Activated CD4-positive, alpha-beta memory T cell treated with anti-CD3 and anti-CD28 coated beads for 36 hours (primary cell): Measurements from ENCODE around the gene TNK2. TPM values are rescaled to one million over a fixed set of nuclear protein-coding genes. Genes with fewer than 3 reads are reported as not detected.
"Not testable (repeated sequence)": the region's sequence is repeated elsewhere in the genome, so short reads cannot be mapped to it uniquely, and the experiment has no call there.

Experiments
- CTCF ChIA-PET: fragments of 350-600 bp; sonication (Branson Sonifier 250); formaldehyde crosslinking; loops from one replicate; lab custom pipeline; 2021; ENCODE audit warnings: antibody characterized with exemption, inconsistent platforms; lab: Charles Lee
- POLR2A ChIA-PET: fragments of 350-600 bp; sonication (Branson Sonifier 250); formaldehyde crosslinking; loops from one replicate; lab custom pipeline; 2021; ENCODE audit warnings: antibody characterized with exemption; lab: Charles Lee
- DNase-seq: peaks from one replicate; pipeline ENCODE4 v3.0.0-alpha.2; 2020
- H3K27ac Mint-ChIP-seq: one replicate; pipeline ENCODE4 v1.8.0; 2021; ENCODE audit warnings: mixed read lengths
- H3K27me3 Mint-ChIP-seq: one replicate; pipeline ENCODE4 v1.8.0; 2021; ENCODE audit warnings: mixed read lengths
- H3K36me3 Mint-ChIP-seq: one replicate; pipeline ENCODE4 v1.8.0; 2021; ENCODE audit warnings: mixed read lengths
- H3K4me1 Mint-ChIP-seq: one replicate; pipeline ENCODE4 v1.8.0; 2021; ENCODE audit warnings: low read depth, mixed read lengths
- H3K4me3 Mint-ChIP-seq: one replicate; pipeline ENCODE4 v1.8.0; 2021; ENCODE audit warnings: mild to moderate bottlenecking, mixed read lengths
- H3K9me3 Mint-ChIP-seq: one replicate; pipeline ENCODE4 v1.8.0; 2021; ENCODE audit warnings: mixed read lengths
- intact Hi-C: fragments of 100-400 bp; cut with micrococcal nuclease; formaldehyde crosslinking; loops from one replicate; pipeline ENCODE4 v1.15.1; 2023
- total RNA-seq, 2 experiments: library from RNA; stranded (reverse); gene quantifications; one replicate each; pipeline ENCODE4 v1.2.3, GENCODE V29; 2021

TNK2 gene
- total RNA-seq, 2 experiments from 2014 or later, result 59.9 to 67.1 TPM

- H3K36me3 Mint-ChIP-seq, result peaks cover 2% of the 10 kb centered on the region
- H3K4me3 Mint-ChIP-seq, result no peak overlapping the region
- no peak overlapping the region for H3K27ac Mint-ChIP-seq
- POLR2A ChIA-PET, result no interaction called here
- no peaks in the 10 kb centered on the region for H3K9me3 Mint-ChIP-seq
- peak; percentile 82 for DNase-seq
- H3K27me3 Mint-ChIP-seq, result no peaks in the 10 kb centered on the region
- CTCF ChIA-PET, result interaction anchor here (0.6 to 4.3 kb wide), 9 partner anchors 12 to 81 kb away, joined by 3 to 61 read pairs (median 4); partner anchors contain the start of gene TNK2
- intact Hi-C loops, result loop anchor here (1.0 kb wide), 2 partner anchors 31 to 52 kb away; no protein-coding TSS in a partner anchor
- H3K4me1 Mint-ChIP-seq, result peaks cover 6% of the 10 kb centered on the region
These were observed 45.0 kb downstream of the TNK2 start for GRCh38 chr3:195863121-195864061.

DNA sequence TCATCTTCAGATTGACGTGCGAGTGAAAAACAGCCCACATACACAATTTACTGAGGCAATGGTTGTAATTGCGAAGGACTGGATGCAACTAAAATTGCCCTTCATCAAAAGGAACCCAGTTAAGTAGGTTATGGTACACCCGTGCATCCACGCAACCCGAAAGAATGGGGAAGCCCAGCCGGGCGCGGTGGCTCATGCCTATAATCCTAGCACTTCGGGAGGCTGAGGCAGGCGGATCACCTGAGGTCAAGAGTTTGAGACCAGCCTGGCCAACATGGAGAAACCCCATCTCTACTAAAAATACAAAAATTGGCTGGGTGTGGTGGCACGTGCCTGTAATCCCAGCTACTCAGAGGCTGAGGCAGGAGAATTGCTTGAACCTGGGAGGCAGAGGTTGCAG lies 46.0 kb downstream of the TNK2 start:
- POLR2A ChIA-PET, H3K27me3 Mint-ChIP-seq, H3K36me3 Mint-ChIP-seq, H3K9me3 Mint-ChIP-seq, H3K27ac Mint-ChIP-seq, H3K4me3 Mint-ChIP-seq, H3K4me1 Mint-ChIP-seq, DNase-seq, intact Hi-C loops: not testable (repeated sequence)
- CTCF ChIA-PET, result interaction anchor here (0.7 to 4.7 kb wide), 5 partner anchors 11 to 53 kb away, joined by 3 to 81 read pairs (median 24); no protein-coding TSS in a partner anchor

DNA sequence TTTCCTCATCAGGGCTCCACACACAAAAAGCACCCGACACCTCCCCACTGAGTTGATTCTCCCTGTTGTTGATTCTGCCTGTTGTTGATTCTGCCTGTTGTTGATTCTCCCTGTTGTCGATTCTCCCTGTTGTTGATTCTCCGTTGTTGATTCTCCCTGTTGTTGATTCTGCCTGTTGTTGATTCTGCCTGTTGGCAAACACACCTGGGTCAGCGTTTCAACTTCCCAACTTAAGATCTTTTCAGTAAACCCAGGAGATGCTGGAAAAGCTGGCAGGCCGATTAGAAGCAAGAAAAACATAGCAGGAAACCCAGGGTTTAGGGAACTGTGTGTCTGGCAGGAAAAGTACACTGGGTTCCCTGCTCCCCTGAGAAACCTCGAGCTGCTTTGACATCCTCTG lies 47.9 kb downstream of the TNK2 start:
- intact Hi-C loops, result no loop called here
- ChIA-PET POLR2A (no interaction called here), CTCF (interaction anchor here (3.5 to 4.7 kb wide), 3 partner anchors 10 to 55 kb away, joined by 24 to 81 read pairs (median 61); no protein-coding TSS in a partner anchor)
- H3K9me3 Mint-ChIP-seq, result no peaks in the 10 kb centered on the region
- no peaks in the 10 kb centered on the region for H3K36me3 Mint-ChIP-seq
- H3K4me3 Mint-ChIP-seq, result no peak overlapping the region
- H3K27me3 Mint-ChIP-seq, result no peaks in the 10 kb centered on the region
- peaks cover 6% of the 10 kb centered on the region for H3K4me1 Mint-ChIP-seq
- no peak for DNase-seq
- no peak overlapping the region for H3K27ac Mint-ChIP-seq

GRCh38 chr3:195859846-195860411 lies 48.4 kb downstream of the TNK2 start:
- intact Hi-C loops, result loop anchor here (1.0 to 10.0 kb wide), 3 partner anchors 34 to 135 kb away; no protein-coding TSS in a partner anchor
- no peak overlapping the region for H3K4me3 Mint-ChIP-seq

GRCh38 chr3:195859061-195859845 lies 49.1 kb downstream of the TNK2 start:
- intact Hi-C loops, result loop anchor here (1.0 to 10.0 kb wide), 3 partner anchors 35 to 136 kb away; no protein-coding TSS in a partner anchor
- Mint-ChIP-seq H3K27ac (no peak overlapping the region), H3K36me3 (no peaks in the 10 kb centered on the region), H3K27me3 (no peaks in the 10 kb centered on the region), H3K4me3 (peak overlapping the region; percentile 50), H3K9me3 (no peaks in the 10 kb centered on the region), H3K4me1 (peaks cover 6% of the 10 kb centered on the region)
- ChIA-PET CTCF (interaction anchor here (0.6 to 4.8 kb wide), 27 partner anchors 8 to 309 kb away, joined by 3 to 99 read pairs (median 4); partner anchors contain the start of gene TNK2), POLR2A (no interaction called here)
- peak; percentile 87 for DNase-seq

More at GRCh38 chr3:195859846-195860411, 48.4 kb downstream of the TNK2 start:
- ChIA-PET POLR2A (no interaction called here), CTCF (interaction anchor here (0.6 to 4.8 kb wide), 27 partner anchors 8 to 309 kb away, joined by 3 to 99 read pairs (median 4); partner anchors contain the start of gene TNK2)
- no peak for DNase-seq
- no peaks in the 10 kb centered on the region for H3K27me3 Mint-ChIP-seq
- no peaks in the 10 kb centered on the region for H3K9me3 Mint-ChIP-seq
- peaks cover 6% of the 10 kb centered on the region for H3K4me1 Mint-ChIP-seq
- no peak overlapping the region for H3K27ac Mint-ChIP-seq
- no peaks in the 10 kb centered on the region for H3K36me3 Mint-ChIP-seq

GRCh38 chr3:195856410-195857084 lies 51.8 kb downstream of the TNK2 start:
- Mint-ChIP-seq H3K27ac (no peak overlapping the region), H3K4me1 (peaks cover 6% of the 10 kb centered on the region), H3K9me3 (no peaks in the 10 kb centered on the region), H3K36me3 (no peaks in the 10 kb centered on the region), H3K27me3 (no peaks in the 10 kb centered on the region), H3K4me3 (no peak overlapping the region)
- intact Hi-C loops, result loop anchor here (10.0 kb wide), 1 partner anchor 138 kb away; no protein-coding TSS in a partner anchor
- DNase-seq, result no peak
- POLR2A ChIA-PET, result interaction anchor here (1.0 kb wide), 1 partner anchor 59 kb away, joined by 3 read pairs; no protein-coding TSS in a partner anchor
- CTCF ChIA-PET, result interaction anchor here (1.4 to 4.8 kb wide), 3 partner anchors 38 to 60 kb away, joined by 4 to 99 read pairs (median 12); no protein-coding TSS in a partner anchor

GRCh38 chr3:195855471-195856409 lies 52.6 kb downstream of the TNK2 start:
- Mint-ChIP-seq H3K27me3 (no peaks in the 10 kb centered on the region), H3K36me3 (no peaks in the 10 kb centered on the region), H3K4me1 (peaks cover 10% of the 10 kb centered on the region), H3K27ac (no peak overlapping the region), H3K4me3 (no peak overlapping the region), H3K9me3 (no peaks in the 10 kb centered on the region)
- DNase-seq, result no peak
- ChIA-PET CTCF (interaction anchor here (1.4 to 4.8 kb wide), 3 partner anchors 39 to 61 kb away, joined by 4 to 99 read pairs (median 12); no protein-coding TSS in a partner anchor), POLR2A (interaction anchor here (1.0 kb wide), 1 partner anchor 60 kb away, joined by 3 read pairs; no protein-coding TSS in a partner anchor)
- intact Hi-C loops, result loop anchor here (10.0 kb wide), 1 partner anchor 139 kb away; no protein-coding TSS in a partner anchor

- intact Hi-C loops, result loop anchor here (5.0 to 10.0 kb wide), 2 partner anchors 140 to 202 kb away; no protein-coding TSS in a partner anchor
- ChIA-PET CTCF (interaction anchor here (0.7 to 2.4 kb wide), 2 partner anchors 40 to 305 kb away, joined by 3 to 12 read pairs; no protein-coding TSS in a partner anchor), POLR2A (no interaction called here)
These were observed 53.6 kb downstream of the TNK2 start for GRCh38 chr3:195854628-195855294.

DNA sequence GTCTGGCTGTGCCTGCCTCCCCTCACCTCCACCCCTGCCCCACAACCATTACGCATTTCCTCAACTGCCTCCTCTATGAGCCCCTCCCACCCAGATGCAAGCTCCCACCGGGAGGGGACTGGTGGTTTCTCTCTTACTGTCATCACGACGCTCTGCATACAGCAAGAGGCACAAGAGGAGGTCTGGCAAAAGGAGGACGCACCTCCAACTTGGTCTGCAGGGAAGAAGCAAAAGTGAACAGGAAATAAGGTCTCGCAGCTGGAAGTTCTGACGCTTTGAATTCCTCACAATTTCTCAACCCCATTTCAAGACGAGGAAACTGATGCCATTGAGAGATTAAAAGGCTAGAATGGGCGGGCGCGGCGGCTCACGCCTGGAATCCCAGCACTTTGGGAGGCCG lies 54.4 kb downstream of the TNK2 start:
- H3K4me1 Mint-ChIP-seq, result peaks cover 4% of the 10 kb centered on the region
- H3K27me3 Mint-ChIP-seq, result peaks cover under 1% of the 10 kb centered on the region
- DNase-seq, result no peak
- intact Hi-C loops, result loop anchor here (5.0 to 10.0 kb wide), 2 partner anchors 141 to 202 kb away; no protein-coding TSS in a partner anchor
- no peak overlapping the region for H3K27ac Mint-ChIP-seq
- H3K9me3 Mint-ChIP-seq, result no peaks in the 10 kb centered on the region
- H3K36me3 Mint-ChIP-seq, result no peaks in the 10 kb centered on the region
- H3K4me3 Mint-ChIP-seq, result no peak overlapping the region
- POLR2A ChIA-PET, result no interaction called here
- CTCF ChIA-PET, result interaction anchor here (0.7 to 1.3 kb wide), 2 partner anchors 11 to 304 kb away, joined by 3 read pairs; no protein-coding TSS in a partner anchor

More at GRCh38 chr3:195854628-195855294, 53.6 kb downstream of the TNK2 start:
- H3K27ac Mint-ChIP-seq, result no peak overlapping the region
- no peaks in the 10 kb centered on the region for H3K36me3 Mint-ChIP-seq
- no peak for DNase-seq
- H3K9me3 Mint-ChIP-seq, result no peaks in the 10 kb centered on the region
- H3K4me3 Mint-ChIP-seq, result no peak overlapping the region
- H3K4me1 Mint-ChIP-seq, result peaks cover 8% of the 10 kb centered on the region
- H3K27me3 Mint-ChIP-seq, result no peaks in the 10 kb centered on the region
